NOMO-1 treated with DMSO at 0.1 percent for 48 hours (cell line): Measurements from ENCODE around the gene GAL3ST2.
A peak's percentile ranks its signal among the peaks of the same experiment; 100 is the strongest.

Experiments used
- DNase-seq: peaks from one replicate; lab custom pipeline; 2025; ENCODE audit not compliant: unreplicated experiment; lab: John Stamatoyannopoulos, UW

GAL3ST2 gene

GRCh38 chr2:241843321-241844065, 66.9 kb downstream of the GAL3ST2 start:
- no peak for DNase-seq

- peak; percentile 65 for DNase-seq
These were observed 67.6 kb downstream of the GAL3ST2 start for GRCh38 chr2:241844066-241844728.

GRCh38 chr2:241844831-241845578, 68.4 kb downstream of the GAL3ST2 start:
- no peak for DNase-seq

GRCh38 chr2:241846406-241846805, 69.8 kb downstream of the GAL3ST2 start:
- no peak for DNase-seq

- DNase-seq = no peak
These were observed 72.4 kb downstream of the GAL3ST2 start for GRCh38 chr2:241848761-241849615.

GRCh38 chr2:241849616-241850543, 73.3 kb downstream of the GAL3ST2 start:
- no peak for DNase-seq

- no peak for DNase-seq
These were observed 74.1 kb downstream of the GAL3ST2 start for GRCh38 chr2:241850544-241851324.

- no peak for DNase-seq
These were observed 74.9 kb downstream of the GAL3ST2 start for GRCh38 chr2:241851325-241852115.

- DNase-seq = no peak
These were observed 75.7 kb downstream of the GAL3ST2 start for GRCh38 chr2:241852116-241852980.

- no peak for DNase-seq
These were observed 76.5 kb downstream of the GAL3ST2 start for GRCh38 chr2:241852981-241853631.
